NOMO-1 treated with DMSO at 0.1 percent for 48 hours (cell line): ENCODE results near the gene NCBP2.

Experiments used
- DNase-seq: peaks from one replicate; lab custom pipeline; 2025; ENCODE audit not compliant: unreplicated experiment; lab: John Stamatoyannopoulos, UW

Gene NCBP2

DNA sequence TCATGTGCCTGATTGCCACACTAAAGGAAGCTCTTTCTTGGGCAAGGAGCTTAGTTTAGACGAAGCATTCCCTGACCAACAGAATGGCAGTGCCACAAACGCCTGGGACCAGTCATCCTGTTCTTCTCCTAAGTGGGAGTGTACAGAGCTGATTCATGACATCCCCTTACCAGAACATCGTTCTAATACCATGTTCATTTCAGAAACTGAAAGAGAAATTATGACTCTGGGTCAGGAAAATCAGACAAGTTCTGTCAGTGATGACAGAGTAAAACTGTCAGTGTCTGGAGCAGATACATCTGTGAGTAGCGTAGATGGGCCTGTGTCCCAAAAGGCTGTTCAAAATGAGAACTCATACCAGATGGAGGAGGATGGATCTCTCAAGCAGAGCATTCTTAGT, 56.2 kb downstream of the NCBP2 start:
- DNase-seq, result no peak
